ENCODE measurements around the gene TNFRSF14. TPM values are rescaled to one million over a fixed set of nuclear protein-coding genes. Genes with fewer than 3 reads are reported as not detected.

The TNFRSF14 gene
- total and polyA plus RNA-seq, 9 of the 15 experiments (the other 6 are each of a cell fraction or from before 2014, with no cell fraction given): 0.11 to 2.3 (median 0.68) TPM; not detected in 2

DNA sequence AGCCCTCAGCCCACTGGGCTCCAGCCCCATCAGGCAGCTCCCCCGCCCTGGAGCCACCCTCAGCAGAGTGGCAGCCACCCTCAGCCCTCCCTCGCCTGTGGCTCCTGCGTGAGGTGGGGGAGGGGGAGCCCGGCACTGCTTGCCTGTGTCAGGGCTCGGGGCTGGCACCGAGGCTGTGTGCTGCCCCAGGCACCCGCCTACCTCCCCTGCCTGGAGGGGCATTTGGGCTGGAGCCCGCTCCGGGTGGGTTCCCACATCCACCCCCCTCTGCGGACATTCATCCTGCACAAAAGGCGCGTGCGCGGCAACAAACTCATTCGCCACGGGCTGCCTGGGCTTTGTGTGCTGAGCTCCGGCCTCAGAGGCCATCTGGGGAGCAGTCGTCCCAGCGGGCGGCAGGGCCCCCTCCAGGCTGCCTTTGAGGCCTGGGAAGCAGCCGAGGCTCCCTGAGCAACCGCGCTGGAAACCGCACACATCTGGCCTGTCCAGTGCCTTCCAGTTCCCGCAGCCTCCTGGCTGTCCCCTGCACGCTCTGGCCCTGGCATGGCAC lies 12.6 kb upstream of the TNFRSF14 start (continued):
- peak; percentile 11 for TF ChIP-seq RBBP5 (IDR thresholded peaks at IDR 0.05; ENCODE audit: borderline replicate concordance, insufficient read depth, low read length, poor library complexity, severe bottlenecking)
- TF ChIP-seq, protein P1, sequence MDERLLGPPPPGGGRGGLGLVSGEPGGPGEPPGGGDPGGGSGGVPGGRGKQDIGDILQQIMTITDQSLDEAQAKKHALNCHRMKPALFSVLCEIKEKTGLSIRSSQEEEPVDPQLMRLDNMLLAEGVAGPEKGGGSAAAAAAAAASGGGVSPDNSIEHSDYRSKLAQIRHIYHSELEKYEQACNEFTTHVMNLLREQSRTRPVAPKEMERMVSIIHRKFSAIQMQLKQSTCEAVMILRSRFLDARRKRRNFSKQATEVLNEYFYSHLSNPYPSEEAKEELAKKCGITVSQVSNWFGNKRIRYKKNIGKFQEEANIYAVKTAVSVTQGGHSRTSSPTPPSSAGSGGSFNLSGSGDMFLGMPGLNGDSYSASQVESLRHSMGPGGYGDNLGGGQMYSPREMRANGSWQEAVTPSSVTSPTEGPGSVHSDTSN (CRISPR knock-in tag; IDR thresholded peaks at IDR 0.05; ENCODE audit: low read depth): no peak
- TF ChIP-seq, protein P1 (tag; conservative IDR thresholded peaks at IDR 0.05; ENCODE audit: low read depth): no peak
- no peak for TF ChIP-seq STAG1 (CRISPR knock-in tag; IDR thresholded peaks at IDR 0.05; ENCODE audit: borderline replicate concordance)
- TF ChIP-seq, protein P2, sequence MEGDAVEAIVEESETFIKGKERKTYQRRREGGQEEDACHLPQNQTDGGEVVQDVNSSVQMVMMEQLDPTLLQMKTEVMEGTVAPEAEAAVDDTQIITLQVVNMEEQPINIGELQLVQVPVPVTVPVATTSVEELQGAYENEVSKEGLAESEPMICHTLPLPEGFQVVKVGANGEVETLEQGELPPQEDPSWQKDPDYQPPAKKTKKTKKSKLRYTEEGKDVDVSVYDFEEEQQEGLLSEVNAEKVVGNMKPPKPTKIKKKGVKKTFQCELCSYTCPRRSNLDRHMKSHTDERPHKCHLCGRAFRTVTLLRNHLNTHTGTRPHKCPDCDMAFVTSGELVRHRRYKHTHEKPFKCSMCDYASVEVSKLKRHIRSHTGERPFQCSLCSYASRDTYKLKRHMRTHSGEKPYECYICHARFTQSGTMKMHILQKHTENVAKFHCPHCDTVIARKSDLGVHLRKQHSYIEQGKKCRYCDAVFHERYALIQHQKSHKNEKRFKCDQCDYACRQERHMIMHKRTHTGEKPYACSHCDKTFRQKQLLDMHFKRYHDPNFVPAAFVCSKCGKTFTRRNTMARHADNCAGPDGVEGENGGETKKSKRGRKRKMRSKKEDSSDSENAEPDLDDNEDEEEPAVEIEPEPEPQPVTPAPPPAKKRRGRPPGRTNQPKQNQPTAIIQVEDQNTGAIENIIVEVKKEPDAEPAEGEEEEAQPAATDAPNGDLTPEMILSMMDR (IDR thresholded peaks at IDR 0.05 in 2 of 3, conservative IDR thresholded peaks at IDR 0.05 in 1 of 3; ENCODE audit: insufficient read depth in 2 of 3, low read depth in 1 of 3, low read length in 3 of 3): peak in 2 of 3 experiments; percentile 8 to 16; a peak in 1 of 6 replicates
- TF ChIP-seq ZNF644 (tag; IDR thresholded peaks at IDR 0.05; ENCODE audit: low read depth): no peak
- TF ChIP-seq TCF7L2 (IDR thresholded peaks at IDR 0.05; ENCODE audit: low read depth, low read length): no peak
- no peak for TF ChIP-seq KDM1A (IDR thresholded peaks at IDR 0.05)
- TF ChIP-seq DACH1 (IDR thresholded peaks at IDR 0.05; ENCODE audit: partially characterized antibody): no peak
- TF ChIP-seq CBX1 (IDR thresholded peaks at IDR 0.05; ENCODE audit: low read depth): no peak
- no peak for TF ChIP-seq TSC22D4 (tag; IDR thresholded peaks at IDR 0.05)
- no peak for TF ChIP-seq ZC3H4 (CRISPR knock-in tag; IDR thresholded peaks at IDR 0.05; ENCODE audit: borderline replicate concordance)
- no peak for TF ChIP-seq BCOR (IDR thresholded peaks at IDR 0.05)
- TF ChIP-seq GABPB1 (CRISPR knock-in tag; IDR thresholded peaks at IDR 0.05): peak; percentile 20; the same call in 1 of the 2 replicates
- TF ChIP-seq SMARCB1 (IDR thresholded peaks at IDR 0.05; ENCODE audit: insufficient read length, low read depth): no peak
- TF ChIP-seq YY1 (IDR thresholded peaks at IDR 0.05; ENCODE audit: borderline replicate concordance in 1 of 3, control insufficient read depth in 1 of 3, extremely low read depth in 1 of 3, insufficient read depth in 3 of 3, insufficient read length in 1 of 3, insufficient replicate concordance in 2 of 3, low read depth in 1 of 3, low read length in 2 of 3): peak in 1 of 3 experiments; percentile 5
- no peak for TF ChIP-seq ZNF444 (CRISPR knock-in tag; IDR thresholded peaks at IDR 0.05)
- TF ChIP-seq, protein P3, sequence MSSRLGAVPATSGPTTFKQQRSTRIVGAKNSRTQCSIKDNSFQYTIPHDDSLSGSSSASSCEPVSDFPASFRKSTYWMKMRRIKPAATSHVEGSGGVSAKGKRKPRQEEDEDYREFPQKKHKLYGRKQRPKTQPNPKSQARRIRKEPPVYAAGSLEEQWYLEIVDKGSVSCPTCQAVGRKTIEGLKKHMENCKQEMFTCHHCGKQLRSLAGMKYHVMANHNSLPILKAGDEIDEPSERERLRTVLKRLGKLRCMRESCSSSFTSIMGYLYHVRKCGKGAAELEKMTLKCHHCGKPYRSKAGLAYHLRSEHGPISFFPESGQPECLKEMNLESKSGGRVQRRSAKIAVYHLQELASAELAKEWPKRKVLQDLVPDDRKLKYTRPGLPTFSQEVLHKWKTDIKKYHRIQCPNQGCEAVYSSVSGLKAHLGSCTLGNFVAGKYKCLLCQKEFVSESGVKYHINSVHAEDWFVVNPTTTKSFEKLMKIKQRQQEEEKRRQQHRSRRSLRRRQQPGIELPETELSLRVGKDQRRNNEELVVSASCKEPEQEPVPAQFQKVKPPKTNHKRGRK (tag; IDR thresholded peaks at IDR 0.05): no peak
- TF ChIP-seq, protein P4, sequence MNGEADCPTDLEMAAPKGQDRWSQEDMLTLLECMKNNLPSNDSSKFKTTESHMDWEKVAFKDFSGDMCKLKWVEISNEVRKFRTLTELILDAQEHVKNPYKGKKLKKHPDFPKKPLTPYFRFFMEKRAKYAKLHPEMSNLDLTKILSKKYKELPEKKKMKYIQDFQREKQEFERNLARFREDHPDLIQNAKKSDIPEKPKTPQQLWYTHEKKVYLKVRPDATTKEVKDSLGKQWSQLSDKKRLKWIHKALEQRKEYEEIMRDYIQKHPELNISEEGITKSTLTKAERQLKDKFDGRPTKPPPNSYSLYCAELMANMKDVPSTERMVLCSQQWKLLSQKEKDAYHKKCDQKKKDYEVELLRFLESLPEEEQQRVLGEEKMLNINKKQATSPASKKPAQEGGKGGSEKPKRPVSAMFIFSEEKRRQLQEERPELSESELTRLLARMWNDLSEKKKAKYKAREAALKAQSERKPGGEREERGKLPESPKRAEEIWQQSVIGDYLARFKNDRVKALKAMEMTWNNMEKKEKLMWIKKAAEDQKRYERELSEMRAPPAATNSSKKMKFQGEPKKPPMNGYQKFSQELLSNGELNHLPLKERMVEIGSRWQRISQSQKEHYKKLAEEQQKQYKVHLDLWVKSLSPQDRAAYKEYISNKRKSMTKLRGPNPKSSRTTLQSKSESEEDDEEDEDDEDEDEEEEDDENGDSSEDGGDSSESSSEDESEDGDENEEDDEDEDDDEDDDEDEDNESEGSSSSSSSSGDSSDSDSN (IDR thresholded peaks at IDR 0.05; ENCODE audit: borderline replicate concordance in 1 of 2, low read depth in 2 of 2, low read length in 2 of 2): 0 out of 4 replicates have a peak, but pooled peaks of 1 of the 2 experiments have one; percentile 21
